GM23248 (cell line): ENCODE results near the gene C5. TPM values are rescaled to one million over a fixed set of nuclear protein-coding genes. Genes with fewer than 3 reads are reported as not detected.

ENCODE experiments used
- DNase-seq: peaks from one replicate; pipeline ENCODE4 v3.0.0-alpha.2; 2015
- H2AFZ ChIP-seq: fragments of 200-600 bp; sonication (generic); 2 replicates; pipeline ENCODE4 v1.6.1; 2016; ENCODE audit warnings: antibody characterized with exemption
- H3F3A ChIP-seq: fragments of 200-600 bp; sonication (generic); 2 replicates; pipeline ENCODE4 v1.6.1; 2016; ENCODE audit warnings: mild to moderate bottlenecking, antibody characterized with exemption, mixed run types; ENCODE audit not compliant: insufficient read depth
- H3K27ac ChIP-seq: fragments of 200-600 bp; sonication (generic); 2 replicates; pipeline ENCODE4 v1.5.1; 2016; ENCODE audit warnings: mild to moderate bottlenecking
- H3K27me3 ChIP-seq: fragments of 200-600 bp; sonication (generic); replicated peaks from 2 replicates; pipeline ENCODE4 v1.6.1; 2016; ENCODE audit warnings: mild to moderate bottlenecking; ENCODE audit not compliant: insufficient read depth
- H3K36me3 ChIP-seq: fragments of 200-600 bp; sonication (generic); 2 replicates; pipeline ENCODE4 v1.6.1; 2016; ENCODE audit warnings: low read depth, mild to moderate bottlenecking
- H3K4me1 ChIP-seq: fragments of 200-600 bp; sonication (generic); 2 replicates; pipeline ENCODE4 v1.6.1; 2016; ENCODE audit warnings: mild to moderate bottlenecking; ENCODE audit not compliant: insufficient read depth
- H3K4me2 ChIP-seq: fragments of 200-600 bp; sonication (generic); one replicate; pipeline ENCODE4 v1.6.1; 2016; ENCODE audit warnings: mild to moderate bottlenecking; ENCODE audit not compliant: unreplicated experiment
- H3K4me3 ChIP-seq: fragments of 200-600 bp; sonication (generic); 2 replicates; pipeline ENCODE4 v1.5.1; 2016; ENCODE audit warnings: mild to moderate bottlenecking
- H3K79me2 ChIP-seq: fragments of 200-600 bp; sonication (generic); 2 replicates; pipeline ENCODE4 v1.6.1; 2016; ENCODE audit warnings: mild to moderate bottlenecking; ENCODE audit not compliant: insufficient read depth
- H3K9ac ChIP-seq: fragments of 200-600 bp; sonication (generic); 2 replicates; pipeline ENCODE4 v1.6.1; 2016; ENCODE audit warnings: mild to moderate bottlenecking
- H3K9me2 ChIP-seq: fragments of 200-600 bp; sonication (generic); 2 replicates; pipeline ENCODE4 v1.6.1; 2016; ENCODE audit warnings: mixed run types, mild to moderate bottlenecking, moderate library complexity; ENCODE audit not compliant: insufficient read depth
- H3K9me3 ChIP-seq: fragments of 200-600 bp; sonication (generic); one replicate; pipeline ENCODE4 v1.6.1; 2017; ENCODE audit warnings: low read depth
- H4K20me1 ChIP-seq: fragments of 200-600 bp; sonication (generic); 2 replicates; pipeline ENCODE4 v1.6.0; 2016; ENCODE audit not compliant: insufficient read depth
- EZH2 ChIP-seq: fragments of 200-600 bp; sonication (generic); IDR thresholded peaks from 2 replicates; pipeline ENCODE4 v1.6.1; 2018; ENCODE audit warnings: antibody characterized with exemption, mild to moderate bottlenecking; ENCODE audit not compliant: insufficient read depth, poor library complexity, severe bottlenecking
- EZH2phosphoT487 ChIP-seq: fragments of 200-600 bp; sonication (generic); IDR thresholded peaks from 2 replicates; pipeline ENCODE4 v1.6.1; 2018; ENCODE audit warnings: antibody characterized with exemption, moderate library complexity, mild to moderate bottlenecking, low read depth; ENCODE audit not compliant: insufficient read depth
- WGBS, 2 experiments: methylation state at CpG; one replicate each; pipeline ENCODE4 v1.1.6; 2015 to 2017; ENCODE audit warnings: low lambda C conversion rate in 2 of 2, low coverage in 1 of 2; ENCODE audit errors: missing lambda C conversion rate in 2 of 2; 5-methylcytosine and 5-hydroxymethylcytosine counted together
- in situ Hi-C: fragments of 300-500 bp; cut with MboI; formaldehyde crosslinking; loops from 2 replicates; pipeline ENCODE4 v1.15.0; 2020
- polyA plus RNA-seq: library from polyadenylated mRNA; unstranded; fragments of >200 nt; fragmentation: Nextera tagmentation; extraction: Ambion mirVana; gene quantifications from 2 replicates; pipeline ENCODE4 v1.2.1, GENCODE V29; 2016
- total RNA-seq: library from RNA; depleted of rRNA; stranded (reverse); fragments of >200 nt; shearing (Covaris generic); gene quantifications from 2 replicates; pipeline ENCODE4 v1.2.3, GENCODE V29; 2014

The C5 gene
- total and polyA plus RNA-seq, 2 experiments from 2014 or later = 1.2 to 1.6 TPM

- in situ Hi-C loops = no loop called here
- Histone ChIP-seq H2AFZ (no peak overlapping the region), H3K9me3 (no peaks in the 10 kb centered on the region), H3K4me2 (no peak overlapping the region), H3K4me3 (no peak overlapping the region), H3K27me3 (no peaks in the 10 kb centered on the region), H3K9ac (no peak overlapping the region), H3K4me1 (peaks cover 3% of the 10 kb centered on the region; the same call in 1 of the 2 replicates), H4K20me1 (no peaks in the 10 kb centered on the region), H3K9me2 (no peaks in the 10 kb centered on the region), H3K79me2 (no peaks in the 10 kb centered on the region), H3K27ac (no peak overlapping the region), H3K36me3 (no peaks in the 10 kb centered on the region), H3F3A (no peaks in the 10 kb centered on the region)
- no peak for DNase-seq
- TF ChIP-seq EZH2phosphoT487 (no peak), EZH2 (no peak)
- WGBS, 2 experiments = 86 to 93% methylated on average over 13 of the region's 13 CpGs
These were observed 137.0 kb downstream of the C5 start for GRCh38 chr9:120912958-120913646.

- no peaks in the 10 kb centered on the region for H3K36me3 ChIP-seq
- H3K9me2 ChIP-seq = no peaks in the 10 kb centered on the region
- no peaks in the 10 kb centered on the region for H3F3A ChIP-seq
- no peak overlapping the region for H3K27ac ChIP-seq
- no peak for DNase-seq
- WGBS, 2 experiments = 83 to 84% methylated on average over 9 of the region's 9 CpGs
- no peak overlapping the region for H3K4me3 ChIP-seq
- H2AFZ ChIP-seq = no peak overlapping the region
- no peak overlapping the region for H3K9ac ChIP-seq
- peaks cover 2% of the 10 kb centered on the region; the same call in 1 of the 2 replicates for H3K4me1 ChIP-seq
- no peaks in the 10 kb centered on the region for H3K27me3 ChIP-seq
- H3K9me3 ChIP-seq = no peaks in the 10 kb centered on the region
- TF ChIP-seq EZH2 (no peak), EZH2phosphoT487 (no peak)
- no peaks in the 10 kb centered on the region for H3K79me2 ChIP-seq
- in situ Hi-C loops = no loop called here
- no peak overlapping the region for H3K4me2 ChIP-seq
- no peaks in the 10 kb centered on the region for H4K20me1 ChIP-seq
These were observed 138.7 kb downstream of the C5 start for GRCh38 chr9:120911295-120911837.

- in situ Hi-C loops = no loop called here
- Histone ChIP-seq H3K27ac (no peak overlapping the region), H3F3A (no peaks in the 10 kb centered on the region), H3K4me3 (no peak overlapping the region), H3K4me1 (no peaks in the 10 kb centered on the region), H4K20me1 (no peaks in the 10 kb centered on the region), H3K79me2 (no peaks in the 10 kb centered on the region), H3K9ac (no peak overlapping the region), H3K4me2 (no peak overlapping the region), H3K36me3 (no peaks in the 10 kb centered on the region), H2AFZ (no peak overlapping the region), H3K9me3 (no peaks in the 10 kb centered on the region), H3K27me3 (no peaks in the 10 kb centered on the region), H3K9me2 (no peaks in the 10 kb centered on the region)
- 94 to 95% methylated on average over 3 of the region's 3 CpGs for WGBS, 2 experiments
- TF ChIP-seq EZH2 = no peak
- TF ChIP-seq EZH2phosphoT487 = no peak
- DNase-seq = no peak
These were observed 139.4 kb downstream of the C5 start for GRCh38 chr9:120910643-120911042.

- no peak for TF ChIP-seq EZH2phosphoT487
- no peak for TF ChIP-seq EZH2
- Histone ChIP-seq H4K20me1 (no peaks in the 10 kb centered on the region), H3K4me2 (no peak overlapping the region), H2AFZ (no peak overlapping the region), H3F3A (no peaks in the 10 kb centered on the region), H3K36me3 (no peaks in the 10 kb centered on the region), H3K4me3 (no peak overlapping the region), H3K4me1 (no peaks in the 10 kb centered on the region), H3K79me2 (no peaks in the 10 kb centered on the region), H3K9me3 (no peaks in the 10 kb centered on the region), H3K27me3 (no peaks in the 10 kb centered on the region), H3K9me2 (no peaks in the 10 kb centered on the region), H3K9ac (no peak overlapping the region), H3K27ac (no peak overlapping the region)
- DNase-seq = no peak
- in situ Hi-C loops = no loop called here
- 67 to 75% methylated on average over 5 of the region's 5 CpGs for WGBS, 2 experiments
These were observed 140.2 kb downstream of the C5 start for GRCh38 chr9:120909904-120910303.
